ENCODE data around the gene C1QTNF9. TPM values are rescaled to one million over a fixed set of nuclear protein-coding genes. Genes with fewer than 3 reads are reported as not detected.
"Not testable (repeated sequence)": the region's sequence is repeated elsewhere in the genome, so short reads cannot be mapped to it uniquely, and the experiment has no call there.

Gene C1QTNF9
- total RNA-seq, 1 donor from 2014 or later = not detected

- not testable (repeated sequence) for DNase-seq; H3K27me3 Mint-ChIP-seq (ENCODE audit: unreplicated experiment); H3K9me3 Mint-ChIP-seq (ENCODE audit: unreplicated experiment); H3K27ac Mint-ChIP-seq (ENCODE audit: unreplicated experiment); H3K4me1 Mint-ChIP-seq (ENCODE audit: low read depth, unreplicated experiment); H3K36me3 Mint-ChIP-seq (ENCODE audit: unreplicated experiment); H3K4me3 Mint-ChIP-seq (ENCODE audit: unreplicated experiment)
Observed at GRCh38 chr13:24322470-24322869, 13.1 kb downstream of the C1QTNF9 start.

DNA sequence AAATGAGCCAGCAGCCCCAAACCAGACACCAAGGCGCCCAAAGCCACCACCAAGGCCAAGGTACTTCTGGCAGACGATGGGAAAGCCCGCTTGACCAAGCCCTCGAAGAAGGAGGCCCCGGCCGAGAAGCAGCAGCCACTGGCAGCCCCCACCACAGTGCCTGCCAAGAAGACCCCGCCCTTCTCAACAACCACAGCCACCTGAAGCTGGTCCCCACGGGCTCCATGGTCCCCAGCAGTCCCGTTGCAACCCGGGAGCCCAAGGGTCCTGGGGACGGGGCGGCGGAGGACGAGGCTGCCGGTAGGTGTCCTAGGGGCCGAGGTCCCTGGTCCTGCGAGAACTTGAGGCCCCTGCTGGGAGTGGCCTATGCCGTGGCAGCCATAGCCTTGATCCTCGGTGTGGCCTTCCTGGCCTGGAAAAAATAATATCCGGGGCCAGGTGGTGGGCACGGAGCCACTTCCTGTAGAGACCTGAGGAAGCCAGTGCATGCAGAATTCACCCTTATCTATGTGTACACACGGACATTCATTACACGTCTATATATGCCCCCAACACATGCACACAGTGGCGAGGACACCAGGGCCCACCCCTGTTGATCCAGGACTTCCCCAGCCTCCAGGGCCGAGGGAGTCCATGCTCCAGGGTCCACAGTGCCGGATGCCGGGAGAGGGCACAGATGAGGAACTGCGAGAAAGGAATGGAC lies 13.8 kb downstream of the C1QTNF9 start:
- Mint-ChIP-seq H3K9me3 (ENCODE audit: unreplicated experiment) (no peaks in the 10 kb centered on the region), H3K27me3 (ENCODE audit: unreplicated experiment) (no peaks in the 10 kb centered on the region), H3K27ac (ENCODE audit: unreplicated experiment) (no peak overlapping the region), H3K4me3 (ENCODE audit: unreplicated experiment) (no peak overlapping the region), H3K36me3 (ENCODE audit: unreplicated experiment) (no peaks in the 10 kb centered on the region), H3K4me1 (ENCODE audit: low read depth, unreplicated experiment) (no peaks in the 10 kb centered on the region)
- no peak for TF ChIP-seq CTCF (IDR thresholded peaks at IDR 0.05; ENCODE audit: partially characterized antibody, unreplicated experiment)
- DNase-seq = no peak

DNA sequence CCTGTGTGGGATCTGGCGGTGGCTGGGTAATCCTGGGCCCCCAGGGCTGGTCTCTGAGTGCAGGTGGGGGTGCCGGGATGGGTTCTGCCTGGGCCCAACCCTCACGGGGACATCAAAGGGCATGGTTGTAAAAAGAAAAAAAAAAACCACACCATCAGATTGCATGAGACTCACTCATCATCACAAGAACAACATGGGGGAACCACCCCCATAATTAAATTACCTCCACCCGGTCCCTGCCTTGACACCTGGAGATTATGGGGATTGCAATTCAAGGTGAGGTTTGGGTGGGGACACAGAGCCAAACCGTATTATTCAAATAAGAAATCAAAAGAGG lies 14.3 kb downstream of the C1QTNF9 start:
- no peaks in the 10 kb centered on the region for H3K36me3 Mint-ChIP-seq (ENCODE audit: unreplicated experiment)
- H3K27ac Mint-ChIP-seq (ENCODE audit: unreplicated experiment) = no peak overlapping the region
- H3K4me1 Mint-ChIP-seq (ENCODE audit: low read depth, unreplicated experiment) = no peaks in the 10 kb centered on the region
- no peak for DNase-seq
- TF ChIP-seq CTCF (IDR thresholded peaks at IDR 0.05; ENCODE audit: partially characterized antibody, unreplicated experiment) = no peak
- H3K27me3 Mint-ChIP-seq (ENCODE audit: unreplicated experiment) = no peaks in the 10 kb centered on the region
- no peak overlapping the region for H3K4me3 Mint-ChIP-seq (ENCODE audit: unreplicated experiment)
- no peaks in the 10 kb centered on the region for H3K9me3 Mint-ChIP-seq (ENCODE audit: unreplicated experiment)

DNA sequence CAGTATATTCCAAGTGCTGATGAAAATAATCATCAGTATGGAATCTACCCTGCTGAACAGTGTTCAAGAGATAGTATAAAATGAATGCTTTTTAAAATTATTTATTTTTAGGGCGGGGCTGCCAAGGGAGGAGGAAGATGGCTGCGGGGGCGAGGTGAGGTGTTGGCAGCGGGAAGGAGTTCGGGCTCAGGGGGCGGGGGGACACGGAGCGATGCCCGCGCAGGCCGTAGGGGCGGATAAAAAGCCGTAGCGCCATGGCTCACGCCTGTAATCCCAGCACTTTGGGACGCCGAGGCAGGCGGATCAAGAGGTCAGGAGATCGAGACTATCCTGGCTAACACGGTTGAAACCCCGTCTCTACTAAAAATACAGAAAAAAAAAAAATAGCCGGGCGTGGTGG lies 18.2 kb downstream of the C1QTNF9 start:
- not testable (repeated sequence) for DNase-seq; H3K27me3 Mint-ChIP-seq (ENCODE audit: unreplicated experiment); H3K4me1 Mint-ChIP-seq (ENCODE audit: low read depth, unreplicated experiment); H3K4me3 Mint-ChIP-seq (ENCODE audit: unreplicated experiment); H3K36me3 Mint-ChIP-seq (ENCODE audit: unreplicated experiment); H3K9me3 Mint-ChIP-seq (ENCODE audit: unreplicated experiment); H3K27ac Mint-ChIP-seq (ENCODE audit: unreplicated experiment)

DNA sequence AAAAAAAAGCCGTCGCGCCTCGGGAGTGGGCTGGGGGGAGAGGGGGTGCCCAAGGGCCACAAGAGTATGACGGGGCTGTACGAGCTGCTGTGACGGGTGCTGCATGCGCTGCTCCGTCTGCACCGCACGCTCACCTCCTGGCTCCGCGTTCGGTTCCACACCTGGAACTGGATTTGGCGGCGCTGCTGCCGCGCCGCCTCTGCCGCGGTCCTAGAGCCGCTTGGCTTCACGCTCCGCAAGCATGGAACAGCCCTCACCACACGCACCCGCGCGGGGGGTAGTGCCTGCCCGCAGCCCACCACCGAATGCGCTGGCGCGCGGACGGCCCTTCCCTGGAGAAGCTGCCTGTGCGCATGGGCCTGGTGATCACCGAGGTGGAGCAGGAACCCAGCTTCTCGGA lies 18.8 kb downstream of the C1QTNF9 start:
- H3K4me1 Mint-ChIP-seq (ENCODE audit: low read depth, unreplicated experiment) = no peaks in the 10 kb centered on the region
- H3K36me3 Mint-ChIP-seq (ENCODE audit: unreplicated experiment) = no peaks in the 10 kb centered on the region
- no peak overlapping the region for H3K27ac Mint-ChIP-seq (ENCODE audit: unreplicated experiment)
- no peaks in the 10 kb centered on the region for H3K9me3 Mint-ChIP-seq (ENCODE audit: unreplicated experiment)
- DNase-seq = no peak
- H3K27me3 Mint-ChIP-seq (ENCODE audit: unreplicated experiment) = no peaks in the 10 kb centered on the region
- TF ChIP-seq CTCF (IDR thresholded peaks at IDR 0.05; ENCODE audit: partially characterized antibody, unreplicated experiment) = no peak
- no peak overlapping the region for H3K4me3 Mint-ChIP-seq (ENCODE audit: unreplicated experiment)

DNA sequence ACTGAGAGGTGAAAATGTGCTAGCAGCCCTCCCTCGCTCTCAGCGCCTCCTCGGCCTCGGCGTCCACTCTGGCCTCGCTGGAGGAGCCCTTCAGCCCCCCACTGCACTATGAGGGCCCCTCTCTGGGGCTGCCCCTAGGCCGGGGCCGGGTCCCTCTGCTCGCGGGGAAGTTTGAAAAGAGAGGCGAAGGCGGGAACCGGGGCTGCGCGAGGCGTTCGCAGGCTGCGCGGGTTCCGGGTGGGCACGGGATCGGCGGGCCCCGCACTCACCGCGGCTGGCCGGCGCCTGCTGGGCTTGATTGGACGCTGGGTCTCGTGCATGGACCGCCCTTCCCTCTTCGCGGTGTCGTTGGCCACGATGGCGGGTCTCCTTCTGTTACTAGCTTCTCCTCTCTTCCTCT lies 29.3 kb downstream of the C1QTNF9 start:
- no peaks in the 10 kb centered on the region for H3K4me1 Mint-ChIP-seq (ENCODE audit: low read depth, unreplicated experiment)
- no peak overlapping the region for H3K27ac Mint-ChIP-seq (ENCODE audit: unreplicated experiment)
- H3K4me3 Mint-ChIP-seq (ENCODE audit: unreplicated experiment) = no peak overlapping the region
- H3K27me3 Mint-ChIP-seq (ENCODE audit: unreplicated experiment) = peaks cover 4% of the 10 kb centered on the region
- peaks cover 4% of the 10 kb centered on the region for H3K9me3 Mint-ChIP-seq (ENCODE audit: unreplicated experiment)
- no peak for DNase-seq
- no peaks in the 10 kb centered on the region for H3K36me3 Mint-ChIP-seq (ENCODE audit: unreplicated experiment)
- no peak for TF ChIP-seq CTCF (IDR thresholded peaks at IDR 0.05; ENCODE audit: partially characterized antibody, unreplicated experiment)
